ENCODE data around the gene KCNAB3. TPM values are rescaled to one million over a fixed set of nuclear protein-coding genes. Genes with fewer than 3 reads are reported as not detected.

KCNAB3 gene
- total and polyA plus RNA-seq, 2 donors: 1.2 to 8.9 TPM

DNA sequence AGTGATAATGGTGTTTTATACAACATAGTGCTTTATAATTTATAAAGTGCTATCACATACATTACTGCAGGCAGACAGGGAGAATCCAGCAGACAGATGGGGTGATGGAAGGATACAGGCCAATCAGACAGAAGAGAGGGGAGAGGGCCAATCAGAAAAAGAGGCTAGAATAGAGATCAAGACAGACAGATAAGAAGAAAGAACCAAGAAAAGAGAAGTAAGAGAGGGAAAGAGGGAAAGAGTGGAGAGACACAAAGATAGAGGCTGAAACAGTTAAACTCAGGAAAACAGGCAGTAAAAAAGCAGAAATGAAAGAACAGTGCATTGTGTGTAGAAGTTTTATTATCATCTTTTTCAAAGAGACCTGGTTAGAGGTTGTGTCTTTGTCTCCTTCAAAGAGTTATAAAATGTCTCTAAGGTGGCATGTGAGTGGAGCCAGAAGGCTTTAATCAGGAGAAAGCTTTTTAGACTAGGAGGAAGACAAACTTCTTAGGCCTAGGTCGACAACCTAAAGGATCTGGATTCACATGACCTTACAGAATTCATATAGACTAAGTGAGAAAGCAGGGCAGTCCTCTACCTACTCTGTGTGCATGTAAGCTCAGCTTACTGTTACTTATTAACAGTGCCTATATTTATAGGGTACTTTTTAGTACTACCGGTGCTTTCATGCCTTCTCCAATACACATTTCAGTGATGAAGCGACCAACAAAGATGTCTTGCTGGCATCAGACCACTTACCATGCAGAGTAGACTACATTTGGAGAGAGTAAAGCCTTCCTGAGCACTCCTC, 49.4 kb downstream of the KCNAB3 start:
- no peaks in the 10 kb centered on the region for H3K9me3 ChIP-seq (ENCODE audit: control insufficient read depth in 2 of 2, insufficient read depth in 1 of 2, low read length in 1 of 2)
- peaks cover 29 to 40% of the 10 kb centered on the region in 2 donors for H3K4me1 ChIP-seq (ENCODE audit: control insufficient read depth in 2 of 2, insufficient read depth in 2 of 2, low read length in 2 of 2)
- WGBS: 80% methylated on average over 3 of the region's 3 CpGs
- H3K4me3 ChIP-seq (ENCODE audit: low read length in 2 of 2): no peak overlapping the region
- peak overlapping the region in 1 of 2 donors; percentile 56 for H3K27ac ChIP-seq (ENCODE audit: low read depth in 1 of 2, low read length in 1 of 2)
- H3K36me3 ChIP-seq (ENCODE audit: control insufficient read depth in 2 of 2, insufficient read depth in 2 of 2, low read length in 1 of 2): peaks cover 0 to 5% of the 10 kb centered on the region in 2 donors
- DNase-seq (ENCODE audit: low read depth in 6 of 9, low spot score in 9 of 9): peak in 1 of 9 donors; percentile 46
- no peaks in the 10 kb centered on the region for H3K27me3 ChIP-seq (ENCODE audit: control insufficient read depth in 2 of 2, insufficient read depth in 1 of 2, low read length in 1 of 2)

DNA sequence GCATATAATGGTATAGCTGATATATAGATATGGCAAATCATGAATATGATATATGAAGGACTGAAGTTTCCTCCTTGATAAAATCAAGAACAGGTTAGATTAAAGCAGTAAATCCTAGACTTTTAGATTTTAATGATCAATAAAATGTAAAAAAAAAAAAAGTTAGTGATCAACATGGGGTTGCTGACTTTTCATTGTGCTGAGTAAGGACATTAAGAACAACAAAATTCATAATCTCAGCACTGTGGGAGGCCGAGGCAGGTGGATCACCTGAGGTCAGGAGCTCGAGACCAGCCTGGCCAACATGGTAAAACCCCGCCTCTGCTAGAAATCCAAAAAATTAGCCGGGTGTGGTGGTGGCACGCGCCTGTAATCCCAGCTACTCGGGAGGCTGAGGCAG, 51.4 kb downstream of the KCNAB3 start:
- Histone ChIP-seq H3K4me1 (ENCODE audit: control insufficient read depth in 2 of 2, insufficient read depth in 2 of 2, low read length in 2 of 2) (peaks cover 26 to 36% of the 10 kb centered on the region in 2 donors), H3K27me3 (ENCODE audit: control insufficient read depth in 2 of 2, insufficient read depth in 1 of 2, low read length in 1 of 2) (no peaks in the 10 kb centered on the region), H3K4me3 (ENCODE audit: low read length in 2 of 2) (no peak overlapping the region), H3K27ac (ENCODE audit: low read depth in 1 of 2, low read length in 1 of 2) (no peak overlapping the region), H3K9me3 (ENCODE audit: control insufficient read depth in 2 of 2, insufficient read depth in 1 of 2, low read length in 1 of 2) (no peaks in the 10 kb centered on the region), H3K36me3 (ENCODE audit: control insufficient read depth in 2 of 2, insufficient read depth in 2 of 2, low read length in 1 of 2) (peaks cover 0 to 5% of the 10 kb centered on the region in 2 donors)
- DNase-seq (ENCODE audit: low read depth in 6 of 9, low spot score in 9 of 9): no peak
- 93% methylated on average over 7 of the region's 7 CpGs for WGBS

DNA sequence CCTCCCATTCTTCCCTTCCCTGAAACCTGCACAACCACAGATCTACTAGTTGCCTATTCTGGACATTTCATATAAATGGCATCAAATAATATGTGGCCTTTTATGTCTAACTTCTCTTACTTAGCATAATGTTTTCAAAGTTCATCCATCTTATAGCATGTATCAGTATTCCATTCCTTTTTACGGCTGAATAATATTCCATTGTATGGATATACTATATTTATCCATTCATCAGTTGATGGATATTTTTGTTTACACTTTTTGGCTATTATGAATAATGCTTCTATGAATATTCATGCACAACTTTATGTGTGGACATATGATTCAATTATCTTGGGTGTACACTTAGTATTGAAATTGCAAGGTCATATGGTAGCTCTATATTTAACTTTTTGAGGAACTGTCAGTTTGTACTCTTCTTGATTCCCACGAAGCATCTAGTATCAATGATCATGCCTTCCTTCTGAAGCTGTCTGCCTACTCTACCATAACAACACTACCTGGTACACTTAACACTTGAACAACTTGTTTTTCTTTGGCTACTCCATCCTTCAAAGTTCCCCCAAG, 53.8 kb downstream of the KCNAB3 start:
- Histone ChIP-seq H3K4me1 (ENCODE audit: control insufficient read depth in 2 of 2, insufficient read depth in 2 of 2, low read length in 2 of 2) (peaks cover 6 to 13% of the 10 kb centered on the region in 2 donors), H3K36me3 (ENCODE audit: control insufficient read depth in 2 of 2, insufficient read depth in 2 of 2, low read length in 1 of 2) (peaks cover 0 to 3% of the 10 kb centered on the region in 2 donors), H3K4me3 (ENCODE audit: low read length in 2 of 2) (no peak overlapping the region), H3K27me3 (ENCODE audit: control insufficient read depth in 2 of 2, insufficient read depth in 1 of 2, low read length in 1 of 2) (no peaks in the 10 kb centered on the region), H3K27ac (ENCODE audit: low read depth in 1 of 2, low read length in 1 of 2) (no peak overlapping the region), H3K9me3 (ENCODE audit: control insufficient read depth in 2 of 2, insufficient read depth in 1 of 2, low read length in 1 of 2) (no peaks in the 10 kb centered on the region)
- WGBS: 69% methylated on average over 2 of the region's 2 CpGs
- no peak for DNase-seq (ENCODE audit: low read depth in 6 of 9, low spot score in 9 of 9)

DNA sequence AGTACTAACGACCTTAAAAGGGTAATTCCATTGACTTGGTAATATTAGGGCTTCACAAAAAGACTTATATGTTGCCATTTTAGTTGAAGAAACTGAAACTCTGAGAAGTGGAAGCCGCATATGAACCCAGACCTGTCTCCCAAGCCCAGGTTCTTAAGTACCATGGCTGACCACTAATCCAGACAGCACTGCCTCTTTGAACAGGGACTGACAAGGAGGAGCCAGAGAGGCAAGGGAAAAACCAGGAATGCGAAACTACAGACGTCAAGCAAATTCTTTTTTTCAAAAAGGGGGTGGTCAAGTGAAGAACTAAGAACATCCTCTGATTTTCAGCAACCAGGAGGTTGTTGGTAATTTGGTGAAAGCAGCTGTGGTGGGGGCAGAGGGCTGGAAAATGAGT, 56.6 kb downstream of the KCNAB3 start:
- no peaks in the 10 kb centered on the region for H3K9me3 ChIP-seq (ENCODE audit: control insufficient read depth in 2 of 2, insufficient read depth in 1 of 2, low read length in 1 of 2)
- 96% methylated on average over 4 of the region's 4 CpGs for WGBS
- no peaks in the 10 kb centered on the region for H3K27me3 ChIP-seq (ENCODE audit: control insufficient read depth in 2 of 2, insufficient read depth in 1 of 2, low read length in 1 of 2)
- DNase-seq (ENCODE audit: low read depth in 6 of 9, low spot score in 9 of 9): no peak
- H3K4me1 ChIP-seq (ENCODE audit: control insufficient read depth in 2 of 2, insufficient read depth in 2 of 2, low read length in 2 of 2): peaks cover under 1 to 4% of the 10 kb centered on the region in 2 donors
- H3K27ac ChIP-seq (ENCODE audit: low read depth in 1 of 2, low read length in 1 of 2): no peak overlapping the region
- no peak overlapping the region for H3K4me3 ChIP-seq (ENCODE audit: low read length in 2 of 2)
- no peaks in the 10 kb centered on the region for H3K36me3 ChIP-seq (ENCODE audit: control insufficient read depth in 2 of 2, insufficient read depth in 2 of 2, low read length in 1 of 2)

Other genes with a start within 250 kb of the KCNAB3 start
- gene TP53, start 242.4 kb downstream of the KCNAB3 start, total RNA-seq: 34.3 TPM
- gene TP53, start 242.4 kb downstream of the KCNAB3 start, polyA plus RNA-seq: 31.9 TPM
- gene WRAP53, start 241.4 kb downstream of the KCNAB3 start, total RNA-seq: 13.2 TPM
- 14.2 TPM for gene WRAP53, start 241.4 kb downstream of the KCNAB3 start, polyA plus RNA-seq
- gene EFNB3, start 224.7 kb downstream of the KCNAB3 start, total RNA-seq: 0.52 TPM
- 0.52 TPM for gene EFNB3, start 224.7 kb downstream of the KCNAB3 start, polyA plus RNA-seq
- 0.14 TPM for gene DNAH2, start 212.1 kb downstream of the KCNAB3 start, total RNA-seq
- gene DNAH2, start 212.1 kb downstream of the KCNAB3 start, polyA plus RNA-seq: 0.07 TPM
- 6.3 TPM for gene KDM6B, start 95.6 kb downstream of the KCNAB3 start, total RNA-seq
- gene KDM6B, start 95.6 kb downstream of the KCNAB3 start, polyA plus RNA-seq: 16.3 TPM
- gene TMEM88, start 74.8 kb downstream of the KCNAB3 start, total RNA-seq: 1.6 TPM
- 29.1 TPM for gene TMEM88, start 74.8 kb downstream of the KCNAB3 start, polyA plus RNA-seq
- gene NAA38, start 72.3 kb downstream of the KCNAB3 start, total RNA-seq: 155 TPM
- gene NAA38, start 72.3 kb downstream of the KCNAB3 start, polyA plus RNA-seq: 85.3 TPM
- 8.2 TPM for gene CYB5D1, start 71.9 kb downstream of the KCNAB3 start, total RNA-seq
- 6.0 TPM for gene CYB5D1, start 71.9 kb downstream of the KCNAB3 start, polyA plus RNA-seq
- 69.5 TPM for gene CHD3, start 41.1 kb downstream of the KCNAB3 start, total RNA-seq
- gene CHD3, start 41.1 kb downstream of the KCNAB3 start, polyA plus RNA-seq: 119 TPM
- gene RNF227, start 13.6 kb downstream of the KCNAB3 start, total RNA-seq: 2.7 TPM
- gene RNF227, start 13.6 kb downstream of the KCNAB3 start, polyA plus RNA-seq: 5.8 TPM
- 29.0 TPM for gene TRAPPC1, start 2.1 kb upstream of the KCNAB3 start, total RNA-seq
- gene TRAPPC1, start 2.1 kb upstream of the KCNAB3 start, polyA plus RNA-seq: 137 TPM
- gene CNTROB, start 2.4 kb upstream of the KCNAB3 start, total RNA-seq: 18.9 TPM
- gene CNTROB, start 2.4 kb upstream of the KCNAB3 start, polyA plus RNA-seq: 39.0 TPM
- gene GUCY2D, start 72.8 kb upstream of the KCNAB3 start, total RNA-seq: 0.05 TPM
- gene GUCY2D, start 72.8 kb upstream of the KCNAB3 start, polyA plus RNA-seq: 0.02 TPM
- gene ALOX15B, start 109.2 kb upstream of the KCNAB3 start, total RNA-seq: 0.24 TPM
- 5.1 TPM for gene ALOX15B, start 109.2 kb upstream of the KCNAB3 start, polyA plus RNA-seq
- 0.42 TPM for gene ALOX12B, start 157.9 kb upstream of the KCNAB3 start, total RNA-seq
- gene ALOX12B, start 157.9 kb upstream of the KCNAB3 start, polyA plus RNA-seq: 5.0 TPM
- not detected for gene ALOXE3, start 188.7 kb upstream of the KCNAB3 start, total RNA-seq
- gene ALOXE3, start 188.7 kb upstream of the KCNAB3 start, polyA plus RNA-seq: 1.2 TPM
- gene HES7, start 194.2 kb upstream of the KCNAB3 start, total RNA-seq: not detected
- 0.75 TPM for gene HES7, start 194.2 kb upstream of the KCNAB3 start, polyA plus RNA-seq
- 4.2 TPM for gene PER1, start 222.5 kb upstream of the KCNAB3 start, total RNA-seq
- gene PER1, start 222.5 kb upstream of the KCNAB3 start, polyA plus RNA-seq: 71.9 TPM
- 7.4 TPM for gene VAMP2, start 233.1 kb upstream of the KCNAB3 start, total RNA-seq
- 73.9 TPM for gene VAMP2, start 233.1 kb upstream of the KCNAB3 start, polyA plus RNA-seq
- 71.6 TPM for gene TMEM107, start 246.5 kb upstream of the KCNAB3 start, total RNA-seq
- 21.3 TPM for gene TMEM107, start 246.5 kb upstream of the KCNAB3 start, polyA plus RNA-seq